ENCODE results near the gene UXT.

UXT gene

GRCh38 chrX:47611489-47611888 is 47.5 kb downstream of the UXT start:
- Histone ChIP-seq H3K9me3 (ENCODE audit: control insufficient read depth, insufficient read depth, low read depth, low read length) (no peaks in the 10 kb centered on the region), H3K4me3 (ENCODE audit: low read depth, low read length) (no peak overlapping the region), H3K4me1 (ENCODE audit: control insufficient read depth, insufficient read depth, low read length) (no peaks in the 10 kb centered on the region), H3K27ac (ENCODE audit: extremely low read depth, low read depth, low read length) (no peak overlapping the region), H3K36me3 (ENCODE audit: control insufficient read depth in 2 of 2, insufficient read depth in 1 of 2, low read length in 2 of 2) (no peaks in the 10 kb centered on the region)
- TF ChIP-seq PRDM10 (tag by site-specific recombination; IDR thresholded peaks at IDR 0.05) (peak; percentile 69), ZNF664 (tag by site-specific recombination; IDR thresholded peaks at IDR 0.05) (no peak), PBX3 (CRISPR knock-in tag; IDR thresholded peaks at IDR 0.05) (no peak), ZNF416 (tag by site-specific recombination; IDR thresholded peaks at IDR 0.05) (no peak), HOXA7 (CRISPR knock-in tag; IDR thresholded peaks at IDR 0.05; ENCODE audit: borderline replicate concordance) (no peak)
- ChIA-PET CTCF (interaction anchor here (0.6 kb wide), 1 partner anchor 419 kb away, joined by 3 read pairs; no protein-coding TSS in a partner anchor), POLR2A (no interaction called here)

GRCh38 chrX:47610511-47610910 is 48.5 kb downstream of the UXT start:
- Histone ChIP-seq H3K4me3 (ENCODE audit: low read depth, low read length) (no peak overlapping the region), H3K36me3 (ENCODE audit: control insufficient read depth in 2 of 2, insufficient read depth in 1 of 2, low read length in 2 of 2) (no peaks in the 10 kb centered on the region), H3K9me3 (ENCODE audit: control insufficient read depth, insufficient read depth, low read depth, low read length) (no peaks in the 10 kb centered on the region), H3K4me1 (ENCODE audit: control insufficient read depth, insufficient read depth, low read length) (no peaks in the 10 kb centered on the region), H3K27ac (ENCODE audit: extremely low read depth, low read depth, low read length) (no peak overlapping the region)
- ChIA-PET POLR2A (no interaction called here), CTCF (no interaction called here)
- TF ChIP-seq ZNF138 (tag by site-specific recombination; IDR thresholded peaks at IDR 0.05; ENCODE audit: borderline replicate concordance) (no peak), ZNF114 (tag by site-specific recombination; IDR thresholded peaks at IDR 0.05) (no peak), ZNF433 (tag by site-specific recombination; IDR thresholded peaks at IDR 0.05; ENCODE audit: low read depth) (no peak), ZBTB21 (tag by site-specific recombination; IDR thresholded peaks at IDR 0.05) (no peak), ZBTB8A (tag by site-specific recombination; IDR thresholded peaks at IDR 0.05) (no peak), GLI2 (tag by site-specific recombination; IDR thresholded peaks at IDR 0.05; ENCODE audit: borderline replicate concordance, low read depth) (no peak), ZNF132 (tag by site-specific recombination; IDR thresholded peaks at IDR 0.05; ENCODE audit: borderline replicate concordance) (no peak), ZNF121 (tag by site-specific recombination; IDR thresholded peaks at IDR 0.05) (no peak), BCL6B (tag by site-specific recombination; IDR thresholded peaks at IDR 0.05) (no peak), ZNF391 (tag by site-specific recombination; IDR thresholded peaks at IDR 0.05; ENCODE audit: borderline replicate concordance, low read depth) (no peak), ZNF24 (tag by site-specific recombination; IDR thresholded peaks at IDR 0.05) (no peak), ZNF548 (tag by site-specific recombination; IDR thresholded peaks at IDR 0.05) (no peak), REST (tag by site-specific recombination; IDR thresholded peaks at IDR 0.05) (no peak), PRDM1 (tag by site-specific recombination; IDR thresholded peaks at IDR 0.05) (no peak), ZNF292 (tag by site-specific recombination; IDR thresholded peaks at IDR 0.05; ENCODE audit: borderline replicate concordance, low read depth) (no peak), ZNF473 (tag by site-specific recombination; IDR thresholded peaks at IDR 0.05) (no peak), ZNF148 (tag by site-specific recombination; IDR thresholded peaks at IDR 0.05; ENCODE audit: borderline replicate concordance) (no peak)
